IPS-20b (cell line): ENCODE data around the gene RPRML.
"Not testable (repeated sequence)": the region's sequence is repeated elsewhere in the genome, so short reads cannot be mapped to it uniquely, and the experiment has no call there.

Experiments
- H3K27ac ChIP-seq: one replicate; pipeline ENCODE4 v1.5.1; 2013; ENCODE audit warnings: low read length
- H3K27me3 ChIP-seq: 2 replicates; pipeline ENCODE4 v1.6.1; 2013; ENCODE audit warnings: mild to moderate bottlenecking, low read length, inconsistent platforms; ENCODE audit not compliant: insufficient read depth
- H3K36me3 ChIP-seq: 2 replicates; pipeline ENCODE4 v1.6.1; 2013; ENCODE audit warnings: low read depth, mild to moderate bottlenecking, inconsistent platforms, low read length, moderate library complexity; ENCODE audit not compliant: insufficient read depth
- H3K4me1 ChIP-seq: 2 replicates; pipeline ENCODE4 v1.6.1; 2013; ENCODE audit warnings: mild to moderate bottlenecking, control low read depth, inconsistent platforms, low read length, moderate library complexity; ENCODE audit not compliant: insufficient read depth
- H3K4me3 ChIP-seq: 2 replicates; pipeline ENCODE4 v1.5.1; 2013; ENCODE audit warnings: mild to moderate bottlenecking, low read length, inconsistent platforms
- H3K9ac ChIP-seq: 2 replicates; pipeline ENCODE4 v1.6.1; 2013; ENCODE audit warnings: low read depth, mild to moderate bottlenecking, inconsistent platforms, low read length, moderate library complexity
- H3K9me3 ChIP-seq: 2 replicates; pipeline ENCODE4 v1.6.1; 2013; ENCODE audit warnings: mild to moderate bottlenecking, low read depth, low read length, inconsistent platforms; ENCODE audit not compliant: insufficient read depth

Gene RPRML

GRCh38 chr17:46974086-46974485, 5.0 kb downstream of the RPRML start:
- H3K27ac ChIP-seq, result no peak overlapping the region
- no peaks in the 10 kb centered on the region for H3K36me3 ChIP-seq
- H3K4me3 ChIP-seq, result no peak overlapping the region
- H3K9ac ChIP-seq, result no peak overlapping the region
- H3K27me3 ChIP-seq, result peaks cover 27% of the 10 kb centered on the region
- no peaks in the 10 kb centered on the region for H3K9me3 ChIP-seq
- H3K4me1 ChIP-seq, result peaks cover 14% of the 10 kb centered on the region; the same call in 1 of the 2 replicates

GRCh38 chr17:46972346-46972745, 6.7 kb downstream of the RPRML start:
- Histone ChIP-seq H3K9ac (no peak overlapping the region), H3K4me3 (no peak overlapping the region), H3K9me3 (no peaks in the 10 kb centered on the region), H3K27ac (no peak overlapping the region), H3K4me1 (peaks cover 7% of the 10 kb centered on the region; the same call in 1 of the 2 replicates), H3K36me3 (no peaks in the 10 kb centered on the region), H3K27me3 (peaks cover 19% of the 10 kb centered on the region)

GRCh38 chr17:46971647-46972300, 7.3 kb downstream of the RPRML start:
- peaks cover 4% of the 10 kb centered on the region; the same call in 1 of the 2 replicates for H3K4me1 ChIP-seq
- no peak overlapping the region for H3K9ac ChIP-seq
- no peak overlapping the region for H3K27ac ChIP-seq
- no peak overlapping the region for H3K4me3 ChIP-seq
- no peaks in the 10 kb centered on the region for H3K36me3 ChIP-seq
- H3K9me3 ChIP-seq, result no peaks in the 10 kb centered on the region
- H3K27me3 ChIP-seq, result peaks cover 19% of the 10 kb centered on the region

- Histone ChIP-seq H3K4me3 (no peak overlapping the region), H3K9me3 (no peaks in the 10 kb centered on the region), H3K36me3 (no peaks in the 10 kb centered on the region), H3K4me1 (no peaks in the 10 kb centered on the region), H3K27me3 (peaks cover 29% of the 10 kb centered on the region), H3K27ac (no peak overlapping the region), H3K9ac (no peak overlapping the region)
Observed at GRCh38 chr17:46968896-46969295, 10.2 kb downstream of the RPRML start.

- Histone ChIP-seq H3K36me3 (no peaks in the 10 kb centered on the region), H3K9ac (no peak overlapping the region), H3K4me1 (no peaks in the 10 kb centered on the region), H3K27me3 (peaks cover 29% of the 10 kb centered on the region), H3K27ac (no peak overlapping the region), H3K9me3 (no peaks in the 10 kb centered on the region), H3K4me3 (no peak overlapping the region)
Observed at GRCh38 chr17:46968224-46968834, 10.7 kb downstream of the RPRML start.

GRCh38 chr17:46964315-46965265, 14.5 kb downstream of the RPRML start:
- Histone ChIP-seq H3K27me3 (peaks cover 29% of the 10 kb centered on the region), H3K4me1 (no peaks in the 10 kb centered on the region), H3K27ac (no peak overlapping the region), H3K9me3 (no peaks in the 10 kb centered on the region; the same call in 1 of the 2 replicates), H3K9ac (no peak overlapping the region), H3K36me3 (no peaks in the 10 kb centered on the region), H3K4me3 (no peak overlapping the region)

- no peaks in the 10 kb centered on the region for H3K36me3 ChIP-seq
- no peaks in the 10 kb centered on the region for H3K4me1 ChIP-seq
- H3K27me3 ChIP-seq, result peaks cover 29% of the 10 kb centered on the region
- no peak overlapping the region for H3K4me3 ChIP-seq
- no peak overlapping the region for H3K9ac ChIP-seq
- no peak overlapping the region for H3K27ac ChIP-seq
- H3K9me3 ChIP-seq, result no peaks in the 10 kb centered on the region; the same call in 1 of the 2 replicates
Observed at GRCh38 chr17:46963571-46963970, 15.5 kb downstream of the RPRML start.

- H3K9me3 ChIP-seq, result no peaks in the 10 kb centered on the region; the same call in 1 of the 2 replicates
- no peak overlapping the region for H3K4me3 ChIP-seq
- H3K27me3 ChIP-seq, result peaks cover 25% of the 10 kb centered on the region
- H3K36me3 ChIP-seq, result no peaks in the 10 kb centered on the region
- no peak overlapping the region for H3K27ac ChIP-seq
- H3K9ac ChIP-seq, result no peak overlapping the region
- H3K4me1 ChIP-seq, result no peaks in the 10 kb centered on the region
Observed at GRCh38 chr17:46962374-46962790, 16.7 kb downstream of the RPRML start.

- H3K9me3 ChIP-seq, result no peaks in the 10 kb centered on the region; the same call in 1 of the 2 replicates
- no peaks in the 10 kb centered on the region for H3K4me1 ChIP-seq
- H3K36me3 ChIP-seq, result no peaks in the 10 kb centered on the region
- H3K4me3 ChIP-seq, result no peak overlapping the region
- H3K27ac ChIP-seq, result no peak overlapping the region
- H3K27me3 ChIP-seq, result peaks cover 11% of the 10 kb centered on the region
- H3K9ac ChIP-seq, result no peak overlapping the region
Observed at GRCh38 chr17:46960152-46960551, 18.9 kb downstream of the RPRML start.

GRCh38 chr17:46958041-46958591, 20.9 kb downstream of the RPRML start:
- H3K9me3 ChIP-seq, result no peaks in the 10 kb centered on the region; the same call in 1 of the 2 replicates
- no peaks in the 10 kb centered on the region for H3K4me1 ChIP-seq
- H3K4me3 ChIP-seq, result no peak overlapping the region
- H3K27me3 ChIP-seq, result peaks cover 5% of the 10 kb centered on the region; the same call in 1 of the 2 replicates
- no peaks in the 10 kb centered on the region for H3K36me3 ChIP-seq
- H3K27ac ChIP-seq, result no peak overlapping the region
- no peak overlapping the region for H3K9ac ChIP-seq

GRCh38 chr17:46953191-46953590, 25.9 kb downstream of the RPRML start:
- H3K4me1 ChIP-seq, H3K4me3 ChIP-seq, H3K36me3 ChIP-seq, H3K9ac ChIP-seq, H3K9me3 ChIP-seq, H3K27ac ChIP-seq: not testable (repeated sequence)
- peaks cover 15% of the 10 kb centered on the region; the same call in 1 of the 2 replicates for H3K27me3 ChIP-seq
